SKM-1 (cell line): ENCODE data around the gene SHC3.

Source experiments
- DNase-seq: peaks from one replicate; lab custom pipeline; 2025; ENCODE audit not compliant: unreplicated experiment; lab: John Stamatoyannopoulos, UW

Gene SHC3

GRCh38 chr9:89058906-89059305, 119.7 kb downstream of the SHC3 start:
- no peak for DNase-seq

GRCh38 chr9:89054865-89055495, 123.6 kb downstream of the SHC3 start:
- DNase-seq, result no peak

- DNase-seq, result no peak
Observed at GRCh38 chr9:89053301-89053700, 125.3 kb downstream of the SHC3 start.

- no peak for DNase-seq
Observed at GRCh38 chr9:89052470-89053097, 126.0 kb downstream of the SHC3 start.

GRCh38 chr9:89051421-89052025, 127.1 kb downstream of the SHC3 start:
- DNase-seq, result no peak

GRCh38 chr9:89049646-89050045, 129.0 kb downstream of the SHC3 start:
- DNase-seq, result no peak

- no peak for DNase-seq
Observed at GRCh38 chr9:89048616-89049015, 130.0 kb downstream of the SHC3 start.

- DNase-seq, result no peak
Observed at GRCh38 chr9:89047667-89048066, 131.0 kb downstream of the SHC3 start.

- DNase-seq, result no peak
Observed at GRCh38 chr9:89046832-89047231, 131.8 kb downstream of the SHC3 start.

GRCh38 chr9:89044881-89045280, 133.7 kb downstream of the SHC3 start:
- DNase-seq, result no peak

GRCh38 chr9:89044104-89044503, 134.5 kb downstream of the SHC3 start:
- DNase-seq, result no peak

- DNase-seq, result no peak
Observed at GRCh38 chr9:89042984-89043383, 135.6 kb downstream of the SHC3 start.

GRCh38 chr9:89039664-89040063, 139.0 kb downstream of the SHC3 start:
- DNase-seq, result no peak

GRCh38 chr9:89039104-89039465, 139.5 kb downstream of the SHC3 start:
- DNase-seq, result no peak

GRCh38 chr9:89038382-89039103, 140.1 kb downstream of the SHC3 start:
- no peak for DNase-seq

GRCh38 chr9:89037891-89038290, 140.7 kb downstream of the SHC3 start:
- no peak for DNase-seq

- no peak for DNase-seq
Observed at GRCh38 chr9:89037346-89037745, 141.3 kb downstream of the SHC3 start.

GRCh38 chr9:89036891-89037290, 141.7 kb downstream of the SHC3 start:
- peak; percentile 66 for DNase-seq

GRCh38 chr9:89036383-89036782, 142.2 kb downstream of the SHC3 start:
- DNase-seq, result peak; percentile 4

GRCh38 chr9:89032661-89033060, 146.0 kb downstream of the SHC3 start:
- no peak for DNase-seq

- DNase-seq, result no peak
Observed at GRCh38 chr9:89032173-89032572, 146.4 kb downstream of the SHC3 start.

GRCh38 chr9:89029788-89030187, 148.8 kb downstream of the SHC3 start:
- no peak for DNase-seq
